Ureter (tissue), 1 donor: Measurements from ENCODE around the gene CHCHD6. TPM values are rescaled to one million over a fixed set of nuclear protein-coding genes. Genes with fewer than 3 reads are reported as not detected.

ENCODE experiments used
- DNase-seq: peaks from one replicate; pipeline ENCODE4 v3.0.0-alpha.2; 2020; ENCODE audit warnings: low spot score
- total RNA-seq: library from RNA; stranded (reverse); gene quantifications from one replicate; pipeline ENCODE4 v1.2.4, GENCODE V29; 2023
- donor health status: DM: yes; HTN: yes; CAD: no.

Gene CHCHD6
- total RNA-seq, 1 donor from 2014 or later = 15.9 TPM

- DNase-seq = no peak
Observed at GRCh38 chr3:127008236-127008635, 304.2 kb downstream of the CHCHD6 start.

- no peak for DNase-seq
Observed at GRCh38 chr3:127009531-127009930, 305.5 kb downstream of the CHCHD6 start.

Other genes with a start within 250 kb of the CHCHD6 start
- 56.5 TPM for gene ZXDC, start 228.3 kb upstream of the CHCHD6 start, total RNA-seq
- not detected for gene UROC1, start 186.5 kb upstream of the CHCHD6 start, total RNA-seq
- not detected for gene CHST13, start 180.1 kb upstream of the CHCHD6 start, total RNA-seq
- gene C3orf22, start 145.3 kb upstream of the CHCHD6 start, total RNA-seq = not detected
- 12.3 TPM for gene TXNRD3, start 49.1 kb upstream of the CHCHD6 start, total RNA-seq